Right lobe of liver (tissue), 6 donors: ENCODE results near the gene ARMC2. TPM values are rescaled to one million over a fixed set of nuclear protein-coding genes. Genes with fewer than 3 reads are reported as not detected.
A peak's percentile ranks its signal among the peaks of the same experiment; 100 is the strongest.
"Not testable (repeated sequence)": the region's sequence is repeated elsewhere in the genome, so short reads cannot be mapped to it uniquely, and the experiment has no call there.

Experiments
- ATAC-seq, 4 donors: fragments of 200-7000 bp; cut with Tn5 transposase; one replicate each; pipeline ENCODE4 v1.9.1; 2020; ENCODE audit warnings: mild to moderate bottlenecking in 4 of 4, moderate library complexity in 4 of 4
- DNase-seq, 3 donors: peaks; one replicate each; pipeline ENCODE4 v3.0.0-alpha.2; 2020
- H3K27ac ChIP-seq, 3 donors: fragments of 200-600 bp; one replicate each; pipeline ENCODE4 v1.8.0; 2022
- H3K27me3 ChIP-seq, 2 donors: fragments of 200-600 bp; one replicate each; pipeline ENCODE4 v1.8.0; 2022
- H3K36me3 ChIP-seq, 4 donors: fragments of 200-600 bp; sonication (generic) in 1 of 4; one replicate each; pipeline versions ENCODE4 v1.5.1 to v1.8.0; 2017 to 2022; ENCODE audit warnings: control low read depth in 1 of 4
- H3K4me1 ChIP-seq, 4 donors: fragments of 200-600 bp; sonication (generic) in 1 of 4; one replicate each; pipeline versions ENCODE4 v1.5.1 to v1.8.0; 2017 to 2022; ENCODE audit warnings: control low read depth in 1 of 4
- H3K4me3 ChIP-seq, 3 donors: fragments of 200-600 bp; one replicate each; pipeline ENCODE4 v1.8.0; 2022
- H3K9me3 ChIP-seq, 4 donors: fragments of 200-600 bp; sonication (generic) in 1 of 4; one replicate each; pipeline versions ENCODE4 v1.5.1 to v1.8.0; 2017 to 2022; ENCODE audit warnings: control low read depth in 1 of 4
- CTCF ChIP-seq, 4 donors: fragments of 200-600 bp in 3 of 4; fragments of 450-650 bp in 1 of 4; IDR thresholded peaks; one replicate each; pipeline versions ENCODE4 v1.5.1 to v1.8.0; 2016 to 2022; ENCODE audit warnings: antibody characterized with exemption in 4 of 4, mild to moderate bottlenecking in 2 of 4
- POLR2A ChIP-seq: fragments of 450-650 bp; IDR thresholded peaks from one replicate; pipeline ENCODE4 v1.6.1; 2017; ENCODE audit warnings: antibody characterized with exemption, mild to moderate bottlenecking
- WGBS: methylation state at CpG from one replicate; pipeline ENCODE4 v1.1.6; 2018; ENCODE audit warnings: low coverage, low lambda C conversion rate; ENCODE audit not compliant: insufficient coverage; ENCODE audit errors: missing lambda C conversion rate; 5-methylcytosine and 5-hydroxymethylcytosine counted together
- intact Hi-C, 2 donors: fragments of 100-400 bp; cut with DNase I; formaldehyde crosslinking; loops; one replicate each; pipeline versions ENCODE4 v1.11.2 to v1.14.1; 2022
- total RNA-seq, 6 experiments: library from RNA; depleted of rRNA in 2 of 6; stranded (reverse); fragments of >200 nt in 2 of 6; fragmentation: NEBNext Ultra II Directional in 3 of 6; extraction: Animal tissue kit (Norgen Biotek cat#: 25700) in 3 of 6; gene quantifications; one replicate each; pipeline versions ENCODE4 v1.1.0 to v1.2.4, GENCODE V29; 2016 to 2023
- donor health status: DM: no; HTN: yes; CAD: no.
- donor health status: DM: no; HTN: no; CAD: no.
- donor health status: DM: no; HTN: no; CAD: no.
- donor health status: DM: no; HTN: yes; CAD: no.
- donor health status: DM: no; HTN: yes; CAD: no.

Gene ARMC2
- total RNA-seq, 6 experiments from 2014 or later: 0.86 to 1.9 (median 1.0) TPM

GRCh38 chr6:108862479-108863191 lies 14.4 kb downstream of the ARMC2 start:
- TF ChIP-seq CTCF (IDR thresholded peaks at IDR 0.05): no peak
- TF ChIP-seq POLR2A: no peak
- 50% methylated on average over 1 of the region's 4 CpGs for WGBS
- H3K36me3 ChIP-seq: no peaks in the 10 kb centered on the region
- H3K27me3 ChIP-seq: no peaks in the 10 kb centered on the region
- ATAC-seq (peak; percentile 63 to 90 (median 78)), DNase-seq (peak in 2 of 3 donors; percentile 53 to 71)
- no peak overlapping the region for H3K27ac ChIP-seq
- H3K4me1 ChIP-seq: no peaks in the 10 kb centered on the region
- intact Hi-C loops: no loop called here
- H3K9me3 ChIP-seq: no peaks in the 10 kb centered on the region
- no peak overlapping the region for H3K4me3 ChIP-seq

GRCh38 chr6:108865751-108866286 lies 17.6 kb downstream of the ARMC2 start:
- intact Hi-C loops, DNase-seq, H3K36me3 ChIP-seq, H3K27me3 ChIP-seq, H3K4me3 ChIP-seq, ATAC-seq, H3K9me3 ChIP-seq, H3K27ac ChIP-seq, H3K4me1 ChIP-seq: not testable (repeated sequence)
- 73% methylated on average over 2 of the region's 2 CpGs for WGBS

- DNase-seq (no peak), ATAC-seq (no peak)
- Histone ChIP-seq H3K4me3 (no peak overlapping the region), H3K36me3 (no peaks in the 10 kb centered on the region), H3K27ac (no peak overlapping the region), H3K9me3 (no peaks in the 10 kb centered on the region), H3K27me3 (no peaks in the 10 kb centered on the region), H3K4me1 (no peaks in the 10 kb centered on the region)
- intact Hi-C loops: no loop called here
- 93% methylated on average over 3 of the region's 3 CpGs for WGBS
- TF ChIP-seq POLR2A (no peak), CTCF (IDR thresholded peaks at IDR 0.05) (no peak)
These were observed 18.6 kb downstream of the ARMC2 start for GRCh38 chr6:108866798-108867197.

GRCh38 chr6:108868647-108869046 lies 20.4 kb downstream of the ARMC2 start:
- no peaks in the 10 kb centered on the region for H3K9me3 ChIP-seq
- no peaks in the 10 kb centered on the region for H3K27me3 ChIP-seq
- 89% methylated on average over 8 of the region's 8 CpGs for WGBS
- no peaks in the 10 kb centered on the region for H3K36me3 ChIP-seq
- ATAC-seq (no peak), DNase-seq (no peak)
- H3K4me1 ChIP-seq: no peaks in the 10 kb centered on the region
- no peak overlapping the region for H3K27ac ChIP-seq
- TF ChIP-seq POLR2A (no peak), CTCF (IDR thresholded peaks at IDR 0.05) (no peak)
- no peak overlapping the region for H3K4me3 ChIP-seq
- intact Hi-C loops: no loop called here

GRCh38 chr6:108869876-108870275 lies 21.7 kb downstream of the ARMC2 start:
- H3K9me3 ChIP-seq: no peaks in the 10 kb centered on the region
- no peak for DNase-seq
- intact Hi-C loops: no loop called here
- H3K36me3 ChIP-seq: no peaks in the 10 kb centered on the region
- no peak overlapping the region for H3K27ac ChIP-seq
- no peak overlapping the region for H3K4me3 ChIP-seq
- no peaks in the 10 kb centered on the region for H3K4me1 ChIP-seq
- TF ChIP-seq POLR2A: no peak
- no peak for TF ChIP-seq CTCF (IDR thresholded peaks at IDR 0.05)
- WGBS: 83% methylated on average over 2 of the region's 2 CpGs
- H3K27me3 ChIP-seq: no peaks in the 10 kb centered on the region
- ATAC-seq: no peak
